Neural cell (in vitro differentiated cells): Measurements from ENCODE around the gene EPB41L2. TPM values are rescaled to one million over a fixed set of nuclear protein-coding genes. Genes with fewer than 3 reads are reported as not detected.

Experiments used
- H2AFZ ChIP-seq: fragments of 200-600, 300-800 bp; sonication (generic), shearing (Covaris generic); 2 replicates; pipeline ENCODE4 v1.6.0; 2014; ENCODE audit warnings: low read depth, mild to moderate bottlenecking, antibody characterized with exemption, low read length, moderate library complexity
- H3F3A ChIP-seq: fragments of 200-600 bp; shearing (Covaris generic); 2 replicates; pipeline ENCODE4 v1.6.1; 2016; ENCODE audit warnings: mild to moderate bottlenecking, moderate library complexity, mixed read lengths, antibody characterized with exemption, low read length; ENCODE audit not compliant: insufficient read depth, poor library complexity, severe bottlenecking
- H3K27ac ChIP-seq: fragments of 200-600, 300-800 bp; sonication (generic), shearing (Covaris generic); 2 replicates; pipeline ENCODE4 v1.5.1; 2014; ENCODE audit warnings: mild to moderate bottlenecking, low read length, moderate library complexity
- H3K27me3 ChIP-seq: fragments of 300-800, 200-600 bp; sonication (generic), shearing (Covaris generic); 2 replicates; pipeline ENCODE4 v1.6.0; 2014; ENCODE audit warnings: mild to moderate bottlenecking, low read depth, low read length, moderate library complexity; ENCODE audit not compliant: insufficient read depth
- H3K36me3 ChIP-seq: fragments of 300-800, 200-600 bp; sonication (generic), shearing (Covaris generic); 2 replicates; pipeline ENCODE4 v1.5.1; 2014; ENCODE audit warnings: mild to moderate bottlenecking, antibody characterized with exemption, low read length, moderate library complexity; ENCODE audit not compliant: insufficient read depth
- H3K4me2 ChIP-seq: fragments of 300-800, 200-600 bp; sonication (generic), shearing (Covaris generic); 2 replicates; pipeline ENCODE4 v1.6.0; 2014; ENCODE audit warnings: mild to moderate bottlenecking, low read length
- H3K4me3 ChIP-seq: fragments of 300-800, 200-600 bp; sonication (generic), shearing (Covaris generic); 2 replicates; pipeline ENCODE4 v1.5.1; 2014; ENCODE audit warnings: mild to moderate bottlenecking, low read length, moderate library complexity
- H3K79me2 ChIP-seq: fragments of 200-600 bp; shearing (Covaris generic); replicated peaks from 2 replicates; pipeline ENCODE4 v1.6.0; 2014; ENCODE audit warnings: mild to moderate bottlenecking, low read length, moderate library complexity; ENCODE audit not compliant: insufficient read depth
- H3K9ac ChIP-seq: fragments of 300-800, 200-600 bp; sonication (generic), shearing (Covaris generic); 2 replicates; pipeline ENCODE4 v1.6.1; 2016; ENCODE audit warnings: mild to moderate bottlenecking, low read length, mixed read lengths
- H3K9me2 ChIP-seq: fragments of 200-600 bp; shearing (Covaris generic); 2 replicates; pipeline ENCODE4 v1.6.1; 2016; ENCODE audit warnings: mild to moderate bottlenecking, low read length, mixed read lengths; ENCODE audit not compliant: insufficient read depth
- H3K9me3 ChIP-seq: fragments of 200-600, 300-800 bp; sonication (generic), shearing (Covaris generic); 2 replicates; pipeline ENCODE4 v1.6.1; 2016; ENCODE audit warnings: mild to moderate bottlenecking, mixed run types, low read length, moderate library complexity, mixed read lengths
- H4K20me1 ChIP-seq: fragments of 200-600 bp; shearing (Covaris generic); 2 replicates; pipeline ENCODE4 v1.6.1; 2016; ENCODE audit warnings: mild to moderate bottlenecking, mixed run types; ENCODE audit not compliant: insufficient read depth
- CTCF ChIP-seq: fragments of 450-650 bp; IDR thresholded peaks from 2 replicates; pipeline ENCODE4 v1.5.1; 2014; ENCODE audit warnings: antibody characterized with exemption, mild to moderate bottlenecking, moderate library complexity; ENCODE audit not compliant: poor library complexity, severe bottlenecking
- EP300 ChIP-seq: fragments of 450-650 bp; conservative IDR thresholded peaks from 2 replicates; pipeline ENCODE4 v1.6.1; 2014; ENCODE audit warnings: antibody characterized with exemption, mild to moderate bottlenecking, moderate library complexity; ENCODE audit not compliant: poor library complexity, severe bottlenecking
- MXI1 ChIP-seq: fragments of 450-650 bp; conservative IDR thresholded peaks from 2 replicates; pipeline ENCODE4 v1.6.1; 2014; ENCODE audit warnings: antibody characterized with exemption, mild to moderate bottlenecking; ENCODE audit not compliant: poor library complexity, severe bottlenecking
- POLR2AphosphoS5 ChIP-seq: IDR thresholded peaks from 2 replicates; pipeline ENCODE4 v1.6.1; 2012
- RAD21 ChIP-seq: fragments of 450-650 bp; conservative IDR thresholded peaks from 2 replicates; pipeline ENCODE4 v1.6.1; 2014; ENCODE audit warnings: antibody characterized with exemption, mild to moderate bottlenecking, moderate library complexity
- REST ChIP-seq: IDR thresholded peaks from 2 replicates; pipeline ENCODE4 v1.6.1; 2012; ENCODE audit warnings: borderline replicate concordance
- SMC3 ChIP-seq: fragments of 450-650 bp; conservative IDR thresholded peaks from 2 replicates; pipeline ENCODE4 v1.6.1; 2014; ENCODE audit warnings: antibody characterized with exemption, mild to moderate bottlenecking, moderate library complexity; ENCODE audit not compliant: poor library complexity
- TAF1 ChIP-seq: IDR thresholded peaks from 2 replicates; pipeline ENCODE4 v1.6.1; 2012; ENCODE audit warnings: low read depth
- polyA plus RNA-seq: library from polyadenylated mRNA; depleted of rRNA; stranded (reverse); fragments of >200 nt; gene quantifications from 2 replicates; pipeline ENCODE4 v1.2.3, GENCODE V29; 2014

The EPB41L2 gene
- polyA plus RNA-seq, 1 donor from 2014 or later: 13.5 TPM

GRCh38 chr6:131003488-131004386, 59.3 kb downstream of the EPB41L2 start:
- no peaks in the 10 kb centered on the region for H3K9me2 ChIP-seq
- H3K4me2 ChIP-seq: no peak overlapping the region
- no peaks in the 10 kb centered on the region for H3K36me3 ChIP-seq
- no peak overlapping the region for H3K27ac ChIP-seq
- H3F3A ChIP-seq: no peaks in the 10 kb centered on the region
- no peak overlapping the region for H2AFZ ChIP-seq
- H3K79me2 ChIP-seq: no peaks in the 10 kb centered on the region
- no peak overlapping the region for H3K4me3 ChIP-seq
- no peaks in the 10 kb centered on the region for H4K20me1 ChIP-seq
- H3K9me3 ChIP-seq: no peaks in the 10 kb centered on the region
- no peak for TF ChIP-seq RAD21
- TF ChIP-seq TAF1: no peak
- TF ChIP-seq EP300: no peak
- no peak overlapping the region for H3K9ac ChIP-seq
- no peaks in the 10 kb centered on the region for H3K27me3 ChIP-seq

GRCh38 chr6:131002661-131002980, 60.4 kb downstream of the EPB41L2 start:
- H3K27ac ChIP-seq: no peak overlapping the region
- no peak overlapping the region for H2AFZ ChIP-seq
- no peak for TF ChIP-seq SMC3
- TF ChIP-seq MXI1: no peak
- TF ChIP-seq RAD21: no peak
- no peak for TF ChIP-seq TAF1
- no peak for TF ChIP-seq CTCF
- TF ChIP-seq REST: no peak
- no peak for TF ChIP-seq POLR2AphosphoS5
- no peak overlapping the region for H3K9ac ChIP-seq
- H3K36me3 ChIP-seq: no peaks in the 10 kb centered on the region
- no peak overlapping the region for H3K4me2 ChIP-seq
- no peaks in the 10 kb centered on the region for H3F3A ChIP-seq
- no peak overlapping the region for H3K4me3 ChIP-seq
- no peaks in the 10 kb centered on the region for H3K79me2 ChIP-seq
- no peaks in the 10 kb centered on the region for H3K9me3 ChIP-seq
- no peaks in the 10 kb centered on the region for H4K20me1 ChIP-seq
- no peaks in the 10 kb centered on the region for H3K27me3 ChIP-seq
- no peaks in the 10 kb centered on the region for H3K9me2 ChIP-seq
